Measurements from ENCODE around the gene ANAPC2.

ANAPC2 gene

GRCh38 chr9:137232101-137232500, 43.7 kb upstream of the ANAPC2 start:
- no peak overlapping the region for H3K9ac ChIP-seq
- H3K4me1 ChIP-seq (ENCODE audit: low read depth, poor library complexity, severe bottlenecking) = peaks cover 10% of the 10 kb centered on the region
- TF ChIP-seq CTCF (conservative IDR thresholded peaks at IDR 0.05; ENCODE audit: low read depth, low read length) = no peak
- H3K79me2 ChIP-seq (ENCODE audit: insufficient read depth, low read depth) = no peaks in the 10 kb centered on the region
- H3K27me3 ChIP-seq (ENCODE audit: insufficient read depth, low read depth) = peaks cover 58% of the 10 kb centered on the region
- H3K27ac ChIP-seq = no peak overlapping the region
- no peaks in the 10 kb centered on the region for H3K36me3 ChIP-seq (ENCODE audit: insufficient read depth)
- no peak overlapping the region for H3K4me2 ChIP-seq
- H4K20me1 ChIP-seq (ENCODE audit: insufficient read depth) = no peaks in the 10 kb centered on the region
- no peak overlapping the region for H2AFZ ChIP-seq (ENCODE audit: low read depth)
- no peak overlapping the region for H3K4me3 ChIP-seq (IDR thresholded peaks at IDR 0.05; ENCODE audit: insufficient read depth, low read depth, low read length)

GRCh38 chr9:137231372-137232039, 43.1 kb upstream of the ANAPC2 start:
- Histone ChIP-seq H3K4me1 (ENCODE audit: low read depth, poor library complexity, severe bottlenecking) (peaks cover 4% of the 10 kb centered on the region), H3K27me3 (ENCODE audit: insufficient read depth, low read depth) (peaks cover 59% of the 10 kb centered on the region), H3K4me2 (no peak overlapping the region), H2AFZ (ENCODE audit: low read depth) (no peak overlapping the region), H3K9ac (no peak overlapping the region), H3K36me3 (ENCODE audit: insufficient read depth) (no peaks in the 10 kb centered on the region), H3K27ac (no peak overlapping the region), H4K20me1 (ENCODE audit: insufficient read depth) (no peaks in the 10 kb centered on the region), H3K4me3 (IDR thresholded peaks at IDR 0.05; ENCODE audit: insufficient read depth, low read depth, low read length) (no peak overlapping the region), H3K79me2 (ENCODE audit: insufficient read depth, low read depth) (no peaks in the 10 kb centered on the region)
- no peak for TF ChIP-seq CTCF (conservative IDR thresholded peaks at IDR 0.05; ENCODE audit: low read depth, low read length)

GRCh38 chr9:137230705-137231371, 42.5 kb upstream of the ANAPC2 start, which contains the start of gene SLC34A3:
Gene SLC34A3, plus strand, starts transcription at chr9:137230901. Its CDS starts 802 bp downstream, at chr9:137231703.
- Histone ChIP-seq H3K36me3 (ENCODE audit: insufficient read depth) (no peaks in the 10 kb centered on the region), H3K4me1 (ENCODE audit: low read depth, poor library complexity, severe bottlenecking) (no peaks in the 10 kb centered on the region), H2AFZ (ENCODE audit: low read depth) (no peak within 1 kb of the TSS), H3K4me3 (IDR thresholded peaks at IDR 0.05; ENCODE audit: insufficient read depth, low read depth, low read length) (no peak within 1 kb of the TSS), H3K4me2 (no peak within 1 kb of the TSS), H3K27me3 (ENCODE audit: insufficient read depth, low read depth) (peaks cover 60% of the 10 kb centered on the region), H3K79me2 (ENCODE audit: insufficient read depth, low read depth) (no peaks in the 10 kb centered on the region), H4K20me1 (ENCODE audit: insufficient read depth) (no peaks in the 10 kb centered on the region), H3K27ac (no peak within 1 kb of the TSS), H3K9ac (no peak within 1 kb of the TSS)
- no peak for TF ChIP-seq CTCF (conservative IDR thresholded peaks at IDR 0.05; ENCODE audit: low read depth, low read length)

GRCh38 chr9:137229903-137230704, 41.7 kb upstream of the ANAPC2 start:
- no peaks in the 10 kb centered on the region for H3K36me3 ChIP-seq (ENCODE audit: insufficient read depth)
- TF ChIP-seq CTCF (conservative IDR thresholded peaks at IDR 0.05; ENCODE audit: low read depth, low read length) = no peak
- H3K4me2 ChIP-seq = no peak overlapping the region
- no peak overlapping the region for H3K4me3 ChIP-seq (IDR thresholded peaks at IDR 0.05; ENCODE audit: insufficient read depth, low read depth, low read length)
- H4K20me1 ChIP-seq (ENCODE audit: insufficient read depth) = no peaks in the 10 kb centered on the region
- H3K9ac ChIP-seq = no peak overlapping the region
- H3K27ac ChIP-seq = no peak overlapping the region
- H3K79me2 ChIP-seq (ENCODE audit: insufficient read depth, low read depth) = no peaks in the 10 kb centered on the region
- peaks cover 53% of the 10 kb centered on the region for H3K27me3 ChIP-seq (ENCODE audit: insufficient read depth, low read depth)
- H3K4me1 ChIP-seq (ENCODE audit: low read depth, poor library complexity, severe bottlenecking) = no peaks in the 10 kb centered on the region
- H2AFZ ChIP-seq (ENCODE audit: low read depth) = no peak overlapping the region
